HG02885 (cell line): ENCODE measurements around the gene SRPK2.

ENCODE experiments used
- ATAC-seq: cut with Tn5 transposase; IDR thresholded peaks from one replicate; pipeline ENCODE4 v1.9.1; 2021; ENCODE audit warnings: mild to moderate bottlenecking; ENCODE audit not compliant: unreplicated experiment, poor library complexity

SRPK2 gene

DNA sequence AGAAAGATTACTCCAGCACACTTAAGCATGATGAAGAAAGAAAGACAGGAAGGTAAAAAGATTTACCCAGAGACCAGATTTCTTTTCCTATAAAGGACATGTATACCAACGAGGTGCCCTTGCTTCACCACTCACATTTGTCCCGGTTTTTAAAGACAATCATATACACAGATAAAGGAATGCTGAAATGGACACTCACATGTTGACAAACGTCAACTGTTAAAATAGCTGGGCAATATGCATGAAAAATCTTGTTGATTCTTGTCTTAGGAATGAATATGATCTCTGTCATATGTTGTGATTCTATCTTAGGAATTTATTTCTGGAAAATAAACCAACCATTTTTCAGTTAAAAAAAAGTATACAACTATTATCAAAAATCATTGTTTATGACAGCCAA, 158.2 kb downstream of the SRPK2 start:
- no peak for ATAC-seq

GRCh38 chr7:105229641-105230040, 159.1 kb downstream of the SRPK2 start:
- ATAC-seq, result no peak

- no peak for ATAC-seq
Observed at GRCh38 chr7:105228555-105228954, 160.2 kb downstream of the SRPK2 start.

GRCh38 chr7:105227391-105227790, 161.3 kb downstream of the SRPK2 start:
- no peak for ATAC-seq

GRCh38 chr7:105224884-105225651, 163.7 kb downstream of the SRPK2 start:
- peak; percentile 79 for ATAC-seq

- no peak for ATAC-seq
Observed at GRCh38 chr7:105222953-105223352, 165.8 kb downstream of the SRPK2 start.

GRCh38 chr7:105219771-105220160, 169.0 kb downstream of the SRPK2 start:
- no peak for ATAC-seq

DNA sequence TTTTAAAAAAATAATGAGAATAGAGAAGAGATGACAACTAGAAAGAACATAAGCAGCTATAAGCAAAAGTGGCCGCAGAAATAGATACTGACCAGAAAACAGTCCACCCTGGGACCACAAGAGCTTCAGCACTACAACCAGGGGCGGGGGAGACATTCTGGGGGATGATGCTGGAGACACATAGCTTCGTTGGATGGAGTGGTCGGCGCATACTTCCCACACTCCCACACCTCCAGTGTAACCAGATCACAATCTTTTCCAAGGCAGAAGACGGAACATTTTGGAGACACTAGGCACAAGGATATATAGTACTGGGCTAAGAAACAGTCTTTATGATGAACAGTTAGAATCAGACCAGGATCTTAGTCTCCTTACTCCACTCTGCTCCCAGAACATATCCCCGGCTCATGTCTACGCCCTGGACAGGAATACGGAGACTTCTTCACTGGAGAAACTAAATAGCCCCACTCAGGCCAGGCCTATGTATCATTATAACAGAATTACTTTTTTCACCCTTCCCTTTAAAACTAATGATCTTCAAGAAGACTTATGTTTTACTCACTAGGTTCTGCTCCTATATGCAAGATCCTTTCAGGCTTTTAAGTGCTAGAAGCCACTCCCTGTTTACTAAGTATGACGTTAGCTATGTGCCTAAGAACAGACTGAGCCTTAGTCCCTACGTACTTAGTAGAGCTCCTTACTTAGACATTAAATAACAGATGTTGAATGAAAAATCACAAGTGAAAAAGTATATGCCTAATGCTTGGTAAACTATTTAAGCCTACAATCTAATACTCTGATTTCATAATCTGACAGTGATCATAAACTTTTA, 169.6 kb downstream of the SRPK2 start:
- ATAC-seq, result no peak

DNA sequence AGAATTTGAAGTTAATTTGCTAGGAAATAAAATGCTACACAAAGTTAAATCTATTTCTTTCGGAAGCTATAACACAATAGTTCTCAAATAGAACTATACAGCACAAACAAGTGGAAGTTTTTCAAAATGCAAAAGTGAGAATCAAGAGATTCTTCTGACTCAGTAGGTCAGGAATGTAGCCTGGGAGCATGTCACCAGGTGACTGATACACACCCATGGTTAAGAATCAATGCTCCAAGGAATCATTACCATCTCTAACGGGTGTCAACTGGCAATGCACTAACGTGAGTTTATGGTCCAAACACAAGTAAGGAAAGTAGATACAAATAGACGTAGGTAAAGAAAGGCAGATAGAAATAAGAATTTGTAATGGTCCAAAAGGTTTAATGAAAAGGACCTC, 170.5 kb downstream of the SRPK2 start:
- no peak for ATAC-seq

GRCh38 chr7:105216786-105217185, 171.9 kb downstream of the SRPK2 start:
- ATAC-seq, result no peak

DNA sequence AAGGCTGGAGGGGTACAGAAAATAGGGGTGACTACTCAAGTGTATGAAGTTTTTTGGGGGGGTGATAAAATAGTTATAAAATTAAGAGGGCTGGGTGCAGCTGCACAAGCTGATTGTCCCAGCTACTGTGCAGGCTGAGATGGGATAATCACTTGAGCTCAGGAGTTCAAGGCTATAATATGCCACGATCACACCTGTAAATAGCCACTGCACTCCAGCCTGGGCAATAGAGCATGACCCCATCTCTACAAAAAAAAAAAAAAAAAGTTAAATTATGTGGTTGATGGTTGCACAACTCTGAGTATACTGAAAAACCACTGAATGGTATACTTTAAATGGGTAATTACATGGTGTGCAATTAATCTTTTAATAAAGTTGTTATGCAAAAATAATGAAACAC, 172.9 kb downstream of the SRPK2 start:
- no peak for ATAC-seq

DNA sequence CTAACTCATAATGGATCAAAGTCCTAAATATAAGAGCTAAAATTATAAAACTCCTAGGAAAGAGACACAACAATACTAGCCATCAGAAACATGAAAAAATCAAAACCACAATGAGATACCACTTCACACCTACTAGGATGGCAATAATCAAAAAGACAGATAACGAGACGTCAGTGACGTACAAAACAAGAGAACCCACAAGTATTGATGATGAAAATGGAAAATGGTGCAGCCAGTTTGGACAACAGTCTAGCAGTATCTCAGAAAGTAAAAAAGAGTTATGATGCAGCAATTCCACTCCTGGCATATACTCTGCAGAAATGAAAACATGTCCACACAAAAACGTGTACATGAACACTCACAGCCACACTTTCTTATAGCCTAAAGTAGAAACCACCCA, 173.5 kb downstream of the SRPK2 start:
- no peak for ATAC-seq

DNA sequence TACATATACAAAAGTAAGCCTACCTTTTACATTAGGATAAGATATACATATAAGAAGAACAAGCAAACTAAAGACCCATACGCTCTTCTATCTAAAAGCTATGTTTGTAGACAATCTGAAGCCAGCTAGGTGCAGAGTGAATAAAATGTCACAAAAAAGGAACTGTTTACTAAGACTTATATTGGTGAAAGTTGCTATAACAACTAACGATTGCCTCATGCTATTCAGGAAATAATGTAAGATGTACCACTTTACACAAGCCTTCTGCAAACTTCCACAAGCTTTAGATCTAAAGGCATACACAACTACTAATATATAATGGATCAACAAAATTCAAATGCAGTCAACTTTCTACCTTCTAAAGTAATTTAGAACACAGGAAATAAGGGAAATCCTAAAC, 175.1 kb downstream of the SRPK2 start:
- ATAC-seq, result no peak

DNA sequence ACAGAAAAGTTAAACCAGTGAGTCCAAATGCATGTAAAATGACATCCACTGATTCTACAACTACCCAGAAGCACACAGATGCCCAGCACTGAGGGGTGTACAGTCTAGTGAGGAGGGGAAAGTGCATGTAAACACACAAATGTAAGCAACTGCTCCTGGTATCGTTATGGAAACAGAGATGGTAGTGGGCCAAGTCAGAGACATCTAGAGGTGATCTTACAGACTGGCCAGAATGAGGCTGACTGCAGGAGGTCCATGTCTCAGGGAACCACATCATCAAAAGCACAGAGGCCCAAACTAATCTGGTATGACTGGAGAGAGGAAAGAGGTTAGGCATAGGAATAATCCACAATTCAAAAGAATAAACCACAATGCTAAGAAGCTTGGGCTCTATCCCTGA, 176.5 kb downstream of the SRPK2 start:
- ATAC-seq, result no peak

- ATAC-seq, result peak; percentile 89
Observed at GRCh38 chr7:105210721-105211205, 178.0 kb downstream of the SRPK2 start.

DNA sequence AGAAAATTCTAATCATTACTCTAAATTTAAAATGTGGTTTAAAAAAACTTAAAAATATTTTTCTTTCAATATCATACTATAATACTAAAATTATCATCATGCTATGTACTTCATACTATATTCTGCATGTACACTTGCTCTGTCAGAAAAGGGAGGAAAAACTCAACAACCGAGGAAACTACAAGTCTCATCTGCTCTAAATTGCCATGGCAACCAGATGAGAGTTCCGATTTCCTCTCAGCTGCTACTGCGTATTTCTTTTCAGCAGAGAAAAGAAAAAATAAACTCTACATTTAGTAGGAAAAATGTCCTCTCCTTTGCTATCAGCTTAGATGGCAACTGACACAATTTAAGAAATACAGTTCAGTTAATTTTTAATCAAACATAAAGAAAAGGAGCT, 178.9 kb downstream of the SRPK2 start:
- ATAC-seq, result no peak

- no peak for ATAC-seq
Observed at GRCh38 chr7:105209433-105209832, 179.3 kb downstream of the SRPK2 start.

GRCh38 chr7:105206985-105207384, 181.7 kb downstream of the SRPK2 start:
- no peak for ATAC-seq

DNA sequence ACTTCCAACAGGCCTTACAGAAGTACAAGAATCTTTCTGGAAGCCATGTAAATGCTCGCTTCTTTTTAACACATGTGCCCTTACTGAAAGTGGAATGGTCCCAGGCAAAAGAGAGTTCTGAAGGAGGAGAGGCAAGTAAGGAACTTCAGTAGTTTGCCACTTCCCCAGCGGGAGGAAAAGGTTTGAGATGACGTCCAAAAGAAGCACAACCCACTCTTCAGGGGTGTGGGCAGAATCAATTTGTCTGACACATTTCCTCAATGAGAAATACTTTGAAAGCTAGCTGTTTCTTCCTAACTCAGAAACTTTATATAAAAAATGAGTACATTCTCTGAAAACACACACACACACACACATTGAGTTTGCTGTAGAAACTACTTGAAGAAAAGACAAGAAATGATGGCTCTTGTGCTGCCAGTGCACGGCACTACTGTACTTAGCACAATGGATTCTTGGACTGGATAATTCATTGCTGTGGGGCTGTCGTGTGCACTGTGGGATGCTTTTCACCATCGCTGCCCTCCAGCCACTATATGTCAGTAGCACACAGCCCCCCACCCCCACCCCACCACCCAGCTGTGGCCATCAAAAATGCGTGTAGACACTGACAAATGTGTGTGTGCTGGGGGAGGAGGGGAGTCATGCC, 183.0 kb downstream of the SRPK2 start:
- ATAC-seq, result no peak

- ATAC-seq, result no peak
Observed at GRCh38 chr7:105204953-105205352, 183.8 kb downstream of the SRPK2 start.

DNA sequence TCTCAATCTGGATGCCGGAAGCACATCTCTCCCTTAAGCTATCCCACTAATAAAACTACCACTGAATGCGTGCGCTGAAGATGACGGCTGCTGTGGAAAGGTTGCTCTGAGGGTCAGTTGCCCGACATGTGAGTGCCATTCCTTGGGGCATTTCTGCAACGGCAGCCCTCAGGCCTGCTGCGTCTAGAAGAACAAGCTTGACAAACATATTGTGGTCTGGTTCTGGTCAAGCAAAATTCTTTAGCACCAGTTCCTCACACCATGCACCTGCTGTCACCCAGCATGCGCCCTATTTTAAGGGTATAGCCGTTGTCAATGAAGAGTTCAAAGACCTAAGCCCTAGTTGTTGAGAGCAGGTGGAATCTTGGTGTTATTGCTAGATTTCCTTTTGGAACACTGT, 184.2 kb downstream of the SRPK2 start:
- ATAC-seq, result no peak
